Stimulated activated CD4-positive, alpha-beta T cell treated with anti-CD3 and anti-CD28 coated beads, Interleukin-15, amount 100 ng/mL, for 48 hours (primary cell): Measurements from ENCODE around the gene GRID1.

ENCODE experiments used
- DNase-seq, 2 donors: peaks; one replicate each; pipeline ENCODE4 v3.0.0-alpha.2; 2020; ENCODE audit warnings: low read depth in 2 of 2

GRID1 gene

DNA sequence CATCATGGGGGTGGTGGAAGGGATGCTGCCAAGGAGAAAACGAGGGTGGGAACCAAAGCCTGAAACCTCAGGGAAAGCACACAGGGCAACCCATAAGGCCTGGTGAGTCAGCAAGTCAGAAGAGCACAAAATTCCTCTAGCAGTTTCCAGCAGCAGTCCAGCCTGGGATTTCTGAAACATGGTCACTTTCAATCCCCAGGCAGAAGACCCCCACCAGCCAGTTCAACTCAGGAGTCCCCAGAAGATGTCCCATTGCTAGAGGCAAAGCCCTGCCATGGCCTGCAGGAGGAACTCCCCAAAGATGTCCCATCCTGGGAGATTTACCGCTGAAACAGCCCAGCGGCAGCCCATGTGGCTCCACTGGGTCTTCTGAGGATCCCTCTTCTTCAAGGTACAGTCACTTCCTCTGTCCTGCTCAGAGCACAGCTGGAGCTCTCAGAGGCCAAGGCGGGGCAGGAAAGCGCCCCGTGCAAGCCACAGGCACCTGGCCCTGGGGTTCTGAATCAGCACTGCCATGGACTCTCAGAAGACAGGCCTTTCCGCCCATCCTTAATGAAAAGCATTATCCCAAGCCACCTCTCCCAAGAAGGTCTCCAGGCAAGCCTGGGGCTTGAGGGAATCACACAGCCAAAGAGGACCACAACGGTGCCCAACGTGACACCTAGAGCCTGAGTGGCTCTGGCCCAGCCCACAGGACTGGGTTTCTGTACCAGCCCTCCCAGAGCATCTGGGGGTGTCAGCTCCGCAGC is 196.9 kb downstream of the GRID1 start:
- no peak for DNase-seq

GRCh38 chr10:86169066-86169465 is 197.5 kb downstream of the GRID1 start:
- DNase-seq, result no peak

DNA sequence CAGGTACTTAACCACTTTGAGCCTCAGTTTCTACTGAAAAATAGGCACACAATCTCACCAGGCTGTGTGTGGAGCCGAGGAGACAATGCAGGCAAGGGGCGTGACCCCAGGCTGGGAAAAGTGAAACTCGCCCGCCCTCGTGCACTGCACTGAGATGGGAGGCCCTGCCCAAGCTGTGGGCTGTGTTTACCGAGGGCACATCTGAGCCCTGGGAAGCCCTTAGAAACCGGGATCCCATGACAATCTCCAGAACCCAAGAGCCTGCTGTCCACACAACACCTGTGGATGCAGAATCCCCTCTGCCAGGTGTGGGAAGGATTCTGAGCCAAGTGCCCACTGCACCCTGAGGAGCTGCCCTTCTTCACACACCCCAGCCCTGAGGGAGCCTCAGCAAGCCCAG is 198.3 kb downstream of the GRID1 start:
- no peak for DNase-seq

DNA sequence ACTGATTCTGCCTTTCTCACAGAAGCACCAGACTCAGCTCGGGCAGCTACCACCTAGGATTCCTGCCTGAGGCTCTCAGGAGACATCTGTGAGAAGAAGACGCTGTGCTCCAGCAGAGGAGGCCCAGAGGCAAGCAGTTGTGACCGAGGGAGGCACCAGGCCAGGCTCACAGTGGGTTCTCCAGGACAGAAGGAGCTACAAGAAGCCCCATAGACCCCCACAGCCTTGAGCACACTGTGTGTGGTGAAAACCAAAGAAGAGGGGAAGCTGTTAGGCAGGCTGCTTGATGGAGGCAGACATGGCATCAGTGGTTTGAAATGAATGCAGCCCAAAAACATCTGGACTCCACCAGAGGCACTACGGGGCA is 198.8 kb downstream of the GRID1 start:
- no peak for DNase-seq

DNA sequence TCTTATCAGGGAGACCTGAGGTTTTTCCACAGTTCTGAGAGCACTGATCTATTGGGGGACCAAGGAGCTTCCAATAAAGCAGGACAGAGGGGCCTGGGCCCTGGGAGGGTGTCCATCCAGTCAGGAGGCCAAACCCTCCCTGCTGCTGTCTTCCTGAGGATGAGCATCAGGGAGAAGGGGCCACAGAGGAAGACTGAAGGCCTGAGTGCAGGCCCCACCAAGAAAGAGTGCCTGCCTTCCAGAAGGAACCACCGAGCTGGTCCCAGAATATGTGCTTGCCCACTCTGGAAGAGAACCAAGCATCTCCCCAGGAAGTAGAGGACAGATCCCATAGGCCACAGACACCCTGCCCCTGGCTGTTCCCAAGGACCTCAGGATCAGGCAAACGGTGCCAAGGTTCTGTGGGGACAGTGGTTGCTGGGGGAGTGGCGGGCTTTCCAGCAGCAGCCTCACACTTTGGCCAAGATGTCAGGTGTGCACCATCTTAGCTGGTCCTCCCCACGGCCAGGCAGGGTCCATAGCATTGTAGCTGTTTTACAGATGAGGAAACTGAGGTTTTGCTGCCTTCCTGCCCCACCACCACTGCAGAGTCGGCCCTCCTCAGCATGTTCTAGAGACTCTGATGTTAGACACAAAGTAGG is 199.4 kb downstream of the GRID1 start:
- no peak for DNase-seq

DNA sequence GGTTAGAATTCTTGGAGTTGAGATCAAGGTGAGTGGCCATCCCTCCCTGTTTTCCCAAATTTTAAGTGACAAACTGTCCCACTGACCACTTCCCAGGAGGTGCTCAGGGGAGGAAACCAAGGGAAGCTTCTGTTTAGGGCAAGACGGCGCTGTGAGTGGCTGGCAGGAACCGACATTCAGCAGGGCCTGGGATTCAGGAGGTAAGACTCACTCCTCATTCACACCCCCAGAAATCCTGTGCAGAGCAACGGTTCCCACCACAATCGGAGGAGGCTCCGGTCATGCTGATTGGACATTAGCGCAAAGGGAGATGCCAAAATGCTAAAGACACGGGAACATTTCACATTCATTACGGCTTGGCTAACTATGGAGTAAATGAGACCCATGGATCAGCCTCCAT is 200.9 kb downstream of the GRID1 start:
- DNase-seq, result no peak

DNA sequence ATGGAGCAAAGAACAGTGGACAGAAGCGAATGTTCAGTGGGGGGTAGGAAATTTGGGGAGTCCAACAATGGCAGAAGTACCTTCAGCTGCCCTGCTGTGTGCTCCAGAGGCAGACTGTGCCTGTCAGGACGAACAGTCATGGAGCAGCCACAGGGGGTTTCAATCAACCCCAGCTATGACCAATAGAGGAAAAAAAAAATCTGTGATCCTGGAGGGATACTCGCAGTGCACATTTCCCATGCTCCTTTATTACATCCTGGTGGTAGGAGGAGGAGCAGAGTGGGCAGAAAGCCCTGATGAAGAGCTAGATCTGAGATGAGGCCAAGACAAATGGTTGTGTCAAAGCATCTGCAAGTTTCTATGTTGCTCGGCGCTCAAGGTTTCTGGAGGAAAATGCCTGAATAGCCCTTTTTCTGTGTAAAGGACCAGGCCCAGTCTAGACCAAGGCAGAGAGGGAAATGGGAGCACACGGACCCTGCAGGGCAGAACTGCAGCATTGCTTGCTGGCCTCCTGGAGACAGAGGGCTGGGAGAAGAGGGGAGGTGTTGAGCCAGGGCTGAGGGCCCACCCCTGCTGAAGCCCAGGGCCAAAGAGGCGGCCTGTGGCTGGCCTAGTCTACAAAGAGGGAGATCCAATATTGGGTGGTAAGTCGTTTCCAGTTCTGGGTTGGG is 201.5 kb downstream of the GRID1 start:
- no peak for DNase-seq

DNA sequence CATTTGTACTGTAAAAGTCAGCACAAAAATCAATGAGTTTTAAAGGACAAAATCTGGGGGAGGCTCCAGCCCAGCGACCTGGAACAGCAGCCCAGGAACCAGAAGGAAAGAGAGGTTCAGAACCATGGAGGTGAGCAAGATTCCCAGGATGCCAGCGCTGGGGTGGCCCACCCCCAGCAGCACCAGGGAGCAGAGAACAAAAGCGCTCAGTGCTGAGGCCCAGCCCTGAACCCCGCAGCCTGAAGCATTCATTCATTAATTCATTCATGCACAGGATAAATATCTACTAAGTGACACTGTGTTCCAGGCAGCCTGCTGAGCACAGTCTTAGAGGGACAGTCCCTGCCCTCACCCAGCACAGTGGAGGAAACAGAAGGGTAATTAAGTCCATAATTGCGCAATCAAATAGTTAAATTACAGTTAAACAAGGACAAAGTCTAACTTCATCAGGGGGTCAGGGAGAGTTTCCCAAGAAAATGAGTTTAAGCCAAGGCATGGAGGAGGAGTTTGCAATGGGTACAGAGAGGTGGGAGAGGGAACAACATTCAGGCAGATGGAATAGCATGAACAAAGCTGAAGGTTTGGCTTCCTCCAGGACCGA is 202.3 kb downstream of the GRID1 start:
- DNase-seq, result no peak

GRCh38 chr10:86163522-86164173 is 202.9 kb downstream of the GRID1 start:
- DNase-seq, result no peak

DNA sequence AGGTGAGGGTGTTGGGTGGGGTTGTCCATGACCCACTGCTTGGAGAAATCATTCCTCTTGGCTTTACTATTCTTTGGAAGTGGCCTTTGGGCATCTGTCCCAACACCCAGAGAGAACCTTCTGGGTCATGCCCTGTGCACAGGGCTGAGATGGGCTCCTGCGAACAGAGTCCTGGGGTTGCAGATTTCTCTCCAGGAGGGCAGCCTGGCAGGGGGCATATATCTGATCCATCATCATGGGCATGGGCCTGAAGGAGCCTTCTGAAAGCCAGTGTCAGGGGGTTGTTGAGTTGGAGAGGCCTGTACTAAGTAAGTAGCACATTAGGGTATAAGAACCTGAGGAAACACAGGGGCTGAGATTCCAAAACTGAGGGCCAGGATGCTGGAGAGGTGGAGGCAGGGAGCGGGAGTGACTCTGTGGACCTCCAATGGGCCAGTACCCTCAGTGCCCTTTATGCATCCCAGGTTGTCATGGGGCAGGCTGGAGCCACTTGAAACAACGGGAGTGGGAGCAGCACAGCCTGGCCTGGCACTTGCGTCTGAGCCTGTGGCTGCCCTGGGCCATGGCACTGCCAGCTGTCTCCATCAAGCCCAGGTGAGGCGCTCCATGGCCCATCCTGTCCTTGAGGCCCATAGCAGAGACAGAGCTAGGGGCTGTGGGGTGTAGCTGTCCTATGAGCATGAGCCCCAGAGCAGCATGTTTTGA is 203.7 kb downstream of the GRID1 start:
- no peak for DNase-seq

- no peak for DNase-seq
Measured at GRCh38 chr10:86162036-86162435, 204.6 kb downstream of the GRID1 start.

DNA sequence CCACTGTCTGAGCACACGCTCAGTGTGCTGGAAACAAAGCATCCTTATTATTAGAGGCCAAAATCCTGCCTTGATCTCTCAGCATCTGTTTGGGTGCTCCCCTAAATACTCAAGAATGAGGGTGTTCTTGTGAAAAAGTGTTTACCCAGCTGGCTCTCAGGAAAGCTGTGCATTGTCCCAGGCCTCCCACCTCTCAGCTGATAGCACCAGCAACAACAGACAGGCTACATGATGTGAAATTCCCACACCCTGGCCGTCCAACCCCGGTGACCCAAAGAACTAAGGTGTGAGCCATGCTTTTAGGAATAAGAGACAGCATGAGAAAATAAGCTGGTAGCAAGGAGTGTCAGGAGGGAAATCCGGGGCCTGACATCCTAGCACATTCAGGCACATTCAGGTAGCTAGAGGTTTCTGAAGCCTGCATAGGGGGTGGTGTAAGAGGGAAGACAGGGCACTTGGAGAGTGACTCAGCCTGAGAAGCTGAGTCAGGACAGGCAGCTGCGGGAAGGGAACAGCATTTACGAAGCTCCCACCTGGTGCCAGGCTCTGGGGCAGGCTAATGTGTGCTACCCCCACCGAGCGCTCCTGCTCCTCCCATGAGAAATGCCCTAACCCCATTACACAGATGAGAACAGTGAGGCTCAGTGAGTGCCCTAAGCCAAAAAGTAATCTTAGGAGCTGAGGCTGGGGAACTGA is 205.6 kb downstream of the GRID1 start:
- DNase-seq, result no peak

DNA sequence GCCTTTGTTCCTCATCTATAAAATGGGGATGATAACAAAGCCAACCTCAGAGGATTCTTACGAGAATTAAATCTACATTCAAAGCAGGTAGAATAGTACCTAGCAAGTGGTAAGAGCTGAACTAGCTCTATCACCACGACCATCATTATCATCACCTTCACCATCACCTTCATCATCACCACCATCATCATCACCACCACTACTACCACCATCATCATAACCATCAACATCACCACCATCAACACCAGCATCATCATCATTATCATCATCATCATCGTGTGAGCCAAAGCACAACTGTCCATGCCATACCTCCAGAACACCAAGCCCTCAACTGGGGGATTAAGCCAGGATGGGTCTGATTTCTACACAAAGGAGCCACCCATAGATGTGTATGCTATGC is 206.8 kb downstream of the GRID1 start:
- no peak for DNase-seq

- DNase-seq, result no peak
Measured at GRCh38 chr10:86155054-86155921, 211.3 kb downstream of the GRID1 start.

- DNase-seq, result no peak
Measured at GRCh38 chr10:86153751-86154150, 212.8 kb downstream of the GRID1 start.

- no peak for DNase-seq
Measured at GRCh38 chr10:86152911-86153310, 213.7 kb downstream of the GRID1 start.

DNA sequence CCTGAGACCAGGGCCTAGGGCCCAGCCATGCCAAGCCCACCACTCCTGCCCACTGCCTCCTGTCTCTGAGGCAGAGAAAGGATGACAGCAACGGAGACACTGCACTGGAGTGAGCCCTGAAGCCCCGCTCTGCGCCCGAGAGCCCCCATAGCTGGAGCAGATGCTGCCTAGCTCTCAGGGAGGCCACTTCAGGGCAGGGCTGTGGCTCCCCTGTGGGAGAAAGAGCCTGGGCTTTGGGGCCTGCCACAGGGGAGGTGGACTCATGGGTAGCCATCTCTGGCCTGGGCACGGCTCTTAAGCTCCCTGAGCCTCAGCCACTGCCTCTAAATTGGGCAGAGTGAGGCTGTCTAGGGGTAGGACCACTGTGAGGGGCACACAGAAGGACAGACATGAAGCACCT is 214.2 kb downstream of the GRID1 start:
- DNase-seq, result no peak

DNA sequence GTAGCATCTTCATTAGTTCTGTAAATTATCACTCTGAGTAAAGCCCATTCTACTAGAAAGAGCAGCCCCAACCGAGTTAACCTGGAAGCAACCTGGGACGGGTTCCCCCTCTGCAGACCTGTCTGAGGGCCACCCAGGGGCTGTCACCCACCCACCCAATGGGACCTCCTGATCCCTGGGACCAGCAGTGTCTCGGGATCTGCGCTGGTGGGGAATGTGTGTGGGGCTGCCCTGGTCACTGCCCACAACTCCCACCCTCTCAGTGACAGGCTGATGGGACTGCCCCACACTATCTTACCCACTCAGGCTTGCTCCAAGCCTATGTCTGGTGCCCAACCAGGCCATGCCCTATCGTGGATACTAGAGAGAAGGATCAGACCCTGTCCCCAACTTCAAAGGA is 215.0 kb downstream of the GRID1 start:
- no peak for DNase-seq

GRCh38 chr10:86149257-86149656 is 217.3 kb downstream of the GRID1 start:
- no peak for DNase-seq

DNA sequence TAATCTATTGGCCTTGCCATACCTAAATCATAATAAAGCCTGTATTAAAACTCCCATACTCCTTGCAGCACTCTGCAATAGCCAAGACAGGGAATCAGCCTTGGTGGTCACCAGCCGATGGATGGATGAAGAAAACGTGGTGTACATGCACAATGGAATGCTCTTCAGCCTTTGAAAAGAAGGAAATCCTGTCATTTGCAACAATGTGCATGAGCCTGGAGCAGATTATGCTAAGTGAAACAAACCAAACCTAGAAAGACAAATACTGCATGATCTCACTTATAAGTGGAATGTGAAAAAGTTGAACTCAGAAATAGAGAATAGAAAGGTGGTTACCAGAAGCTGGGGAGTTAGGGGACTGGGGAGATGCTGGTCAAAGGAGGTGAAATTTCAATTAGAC is 218.5 kb downstream of the GRID1 start:
- DNase-seq, result no peak
